OCI-M1 (cell line): Measurements from ENCODE around the gene SNX25.

Source experiments
- DNase-seq: peaks from one replicate; lab custom pipeline; 2025; lab: John Stamatoyannopoulos, UW

The SNX25 gene

DNA sequence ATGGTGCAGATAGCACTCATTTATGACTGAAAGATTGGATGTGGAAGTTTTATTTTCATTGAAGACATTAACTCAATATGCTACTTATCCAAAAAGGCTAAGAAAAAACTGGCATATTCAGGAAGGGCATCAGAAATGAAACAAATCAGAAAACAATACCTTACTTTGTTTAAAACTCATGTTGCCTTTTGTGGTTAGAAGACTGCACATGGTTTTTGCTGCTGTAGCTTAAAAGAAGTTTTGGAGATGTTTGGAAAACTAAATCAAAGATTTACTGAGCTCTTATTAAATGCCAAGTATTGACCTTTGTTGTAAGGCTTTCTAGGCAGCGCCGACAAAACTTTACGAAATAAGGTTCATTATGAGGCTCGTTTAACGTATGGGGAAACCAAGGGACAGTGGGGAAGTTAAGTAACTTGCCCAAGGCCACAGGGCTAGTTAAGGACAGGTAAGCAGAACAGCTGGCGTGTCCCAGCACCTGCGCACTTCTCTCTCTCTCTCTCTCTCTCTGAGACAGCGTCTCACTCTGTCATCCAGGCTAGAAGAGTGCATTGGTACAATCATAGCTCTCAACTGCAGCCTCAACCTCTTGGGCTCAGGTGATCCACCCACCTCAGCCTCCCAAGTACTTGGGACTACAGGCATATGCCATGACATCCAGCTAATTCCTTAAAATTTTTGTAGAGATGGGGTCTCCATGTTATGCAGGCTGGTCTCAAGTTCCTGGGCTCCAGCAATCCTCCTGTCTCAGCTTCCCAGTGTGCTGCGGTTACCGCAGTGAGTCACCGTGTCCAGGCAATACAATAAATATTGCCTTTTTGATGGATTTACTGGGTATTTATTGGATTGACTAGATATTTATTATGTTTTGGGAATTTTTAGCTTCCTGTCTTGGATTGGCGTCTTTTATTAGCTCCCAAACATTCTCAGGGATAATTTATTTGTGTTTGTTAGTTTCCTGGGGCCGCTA lies 170.2 kb downstream of the SNX25 start:
- DNase-seq = no peak

DNA sequence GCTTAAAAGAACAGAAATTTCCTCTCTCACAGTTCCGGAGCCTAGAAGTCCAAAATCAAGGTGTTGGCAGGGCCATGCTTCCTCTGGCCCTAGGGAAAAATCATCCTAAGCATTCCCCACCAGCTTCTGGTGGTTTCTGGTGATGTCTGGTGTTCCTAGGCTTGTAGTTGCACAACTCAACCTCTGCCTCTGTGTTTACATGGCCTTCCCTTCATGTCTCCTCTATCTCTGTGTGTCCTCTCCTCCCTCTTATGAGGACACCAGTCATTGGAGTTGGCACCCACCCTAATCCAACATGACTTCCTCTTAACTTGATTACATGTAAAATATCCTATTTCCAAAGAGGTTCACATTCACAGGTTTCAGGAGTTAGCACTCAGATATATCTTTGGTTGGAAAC lies 170.9 kb downstream of the SNX25 start:
- DNase-seq = peak; percentile 17

GRCh38 chr4:185381288-185382196 lies 172.1 kb downstream of the SNX25 start:
- no peak for DNase-seq

- no peak for DNase-seq
Observed at GRCh38 chr4:185382754-185383153, 173.4 kb downstream of the SNX25 start.

DNA sequence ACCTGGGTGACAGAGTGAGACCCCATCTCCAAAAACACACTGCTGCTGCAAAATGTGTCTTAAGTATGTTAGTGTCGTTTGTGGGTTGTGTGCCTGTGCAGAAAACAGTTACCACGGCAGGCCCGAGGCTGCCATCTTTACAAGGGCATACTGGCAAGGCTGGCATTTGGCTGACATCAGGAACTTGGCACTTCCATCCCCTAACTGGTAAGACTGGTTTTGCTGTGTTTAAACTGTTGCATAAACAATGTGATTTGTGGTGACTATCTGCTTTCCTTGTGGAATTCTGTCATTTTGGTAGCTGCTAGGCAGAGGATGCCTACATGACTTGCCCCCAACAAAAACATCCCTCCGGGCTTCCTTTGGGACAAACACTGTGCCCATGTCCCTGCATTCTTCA lies 174.1 kb downstream of the SNX25 start:
- DNase-seq = no peak

- DNase-seq = no peak
Observed at GRCh38 chr4:185384061-185384460, 174.7 kb downstream of the SNX25 start.

DNA sequence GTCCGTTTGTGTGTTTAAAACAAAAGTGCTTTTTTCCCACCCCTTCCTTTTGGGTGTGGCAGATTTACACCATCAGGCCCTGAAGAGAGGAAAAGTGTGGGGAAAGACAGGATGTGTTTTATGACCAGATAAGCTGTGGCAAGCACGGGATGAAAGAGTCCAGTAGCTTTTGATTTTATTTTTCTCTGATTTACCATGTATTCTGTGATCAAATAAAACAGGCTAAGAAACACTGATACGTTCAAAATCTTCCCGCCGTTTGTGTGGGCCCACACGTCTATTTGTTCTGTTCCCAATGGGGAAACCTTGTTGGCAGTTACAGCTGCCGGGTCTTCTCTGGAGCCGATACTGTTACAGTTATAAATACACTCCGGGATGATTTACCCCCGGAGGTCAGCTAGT lies 175.5 kb downstream of the SNX25 start:
- peak; percentile 89 for DNase-seq

GRCh38 chr4:185387957-185388356 lies 178.6 kb downstream of the SNX25 start:
- no peak for DNase-seq

- DNase-seq = no peak
Observed at GRCh38 chr4:185390941-185391340, 181.5 kb downstream of the SNX25 start.

- no peak for DNase-seq
Observed at GRCh38 chr4:185392156-185392555, 182.8 kb downstream of the SNX25 start.

DNA sequence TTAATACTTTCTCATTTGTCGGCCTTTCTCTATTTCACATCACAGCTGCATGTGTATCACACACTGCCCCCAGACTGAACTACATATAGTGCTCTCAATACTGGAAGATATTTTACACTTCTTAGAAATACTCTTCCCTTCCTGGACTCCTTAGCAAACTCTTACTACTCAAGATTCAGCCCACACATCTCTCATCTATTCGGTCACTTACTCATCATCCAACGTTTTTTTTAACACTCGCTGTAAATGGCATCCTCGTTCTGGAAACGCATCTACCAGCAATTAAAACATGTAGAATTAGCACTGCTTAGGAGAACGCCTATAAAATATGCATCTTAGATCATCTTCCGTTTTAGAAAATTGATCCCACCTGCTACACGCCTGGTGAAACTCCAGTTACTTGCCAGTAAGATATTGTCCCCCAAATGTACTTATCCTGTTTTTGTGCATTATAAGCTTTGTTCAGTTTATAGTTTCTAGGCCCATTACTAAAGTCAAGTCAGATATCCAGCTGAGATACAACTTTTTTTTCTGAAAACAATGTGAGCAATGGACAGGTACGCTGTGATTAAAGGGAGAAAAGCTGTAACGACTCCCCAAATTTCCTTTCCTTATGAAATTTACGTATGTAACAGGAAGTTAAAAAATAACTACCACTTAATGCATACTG lies 185.3 kb downstream of the SNX25 start:
- peak; percentile 71 for DNase-seq

DNA sequence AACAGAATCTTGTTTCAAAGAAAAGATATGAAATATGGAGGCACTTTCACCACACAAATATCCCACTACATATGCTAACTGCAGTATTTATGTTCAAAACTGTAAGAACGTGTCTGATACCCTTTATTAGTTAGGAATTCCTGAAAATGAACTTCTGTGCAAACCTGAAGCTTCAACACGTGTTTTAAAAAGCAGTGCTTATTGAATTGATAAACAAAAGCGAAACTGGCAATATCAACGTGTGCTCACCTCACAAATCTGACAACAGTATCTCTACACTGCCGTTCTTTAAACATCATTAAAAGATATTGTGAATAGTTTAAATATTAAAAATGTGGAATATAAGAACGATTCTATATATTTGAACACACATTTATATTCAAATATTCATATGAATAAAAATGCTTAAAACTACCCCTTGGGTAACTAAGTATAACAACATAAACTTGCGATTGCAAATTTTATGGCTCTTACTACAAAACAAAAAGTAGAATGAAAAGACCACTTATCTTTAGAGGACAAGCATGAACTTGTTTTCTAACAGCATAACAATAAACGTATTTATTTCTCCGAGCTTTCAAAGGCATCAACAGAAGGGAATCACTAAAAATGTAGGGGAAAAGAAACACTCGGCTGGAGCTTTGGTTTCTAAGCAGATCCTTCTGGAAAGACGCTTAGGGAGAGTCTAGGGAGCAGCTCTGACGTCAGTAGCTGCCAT lies 186.0 kb downstream of the SNX25 start, which contains the start of gene LRP2BP:
Gene LRP2BP, minus strand, starts transcription at position 687 of the 718 bp plus-strand sequence. CDS start 17,738 bp downstream, outside the sequence.
- peak; percentile 77 for DNase-seq

DNA sequence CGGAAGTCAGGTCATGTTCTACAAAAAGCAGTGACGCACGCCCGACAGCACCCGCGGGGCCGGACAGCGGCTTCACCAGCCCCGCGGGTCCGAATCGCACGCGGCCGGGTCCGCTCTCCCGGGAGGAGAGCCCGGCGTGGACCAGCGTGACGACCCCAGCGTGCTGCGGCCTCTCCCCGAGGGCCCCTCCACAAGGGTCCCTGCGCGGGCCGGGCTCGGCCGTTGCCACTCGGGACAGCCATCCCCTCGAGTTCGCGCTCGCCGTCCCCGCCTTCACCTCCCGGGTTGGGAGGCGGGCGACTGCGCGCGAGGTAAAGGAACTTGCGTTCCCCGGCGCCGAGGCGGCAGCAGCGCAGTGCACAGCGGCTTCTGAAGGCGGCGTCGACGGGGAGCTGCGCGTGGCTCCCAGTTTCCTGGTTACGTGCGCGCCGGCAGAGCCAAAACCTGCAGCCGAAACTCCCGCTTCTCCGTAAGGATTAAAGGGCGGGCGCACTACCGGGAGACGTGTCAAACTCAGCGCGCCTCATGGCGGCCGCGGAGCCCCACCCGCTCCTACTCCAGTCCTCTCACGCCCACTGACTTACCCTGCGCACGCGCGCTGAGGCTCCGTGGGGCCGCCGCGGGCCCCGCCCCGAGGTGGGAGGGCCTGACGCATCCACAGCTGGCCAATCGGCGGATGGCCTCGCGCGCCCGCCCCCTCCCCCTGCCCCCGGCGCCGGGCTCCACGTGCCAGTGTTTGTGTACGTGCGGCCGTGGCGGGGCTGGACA lies 186.7 kb downstream of the SNX25 start:
- peak; percentile 98 for DNase-seq

GRCh38 chr4:185396724-185397385 lies 187.5 kb downstream of the SNX25 start, which contains the start of gene ANKRD37:
TSS of gene ANKRD37 (plus strand) at chr4:185396841. CDS start at chr4:185396924, 83 bp downstream.
- no peak for DNase-seq

DNA sequence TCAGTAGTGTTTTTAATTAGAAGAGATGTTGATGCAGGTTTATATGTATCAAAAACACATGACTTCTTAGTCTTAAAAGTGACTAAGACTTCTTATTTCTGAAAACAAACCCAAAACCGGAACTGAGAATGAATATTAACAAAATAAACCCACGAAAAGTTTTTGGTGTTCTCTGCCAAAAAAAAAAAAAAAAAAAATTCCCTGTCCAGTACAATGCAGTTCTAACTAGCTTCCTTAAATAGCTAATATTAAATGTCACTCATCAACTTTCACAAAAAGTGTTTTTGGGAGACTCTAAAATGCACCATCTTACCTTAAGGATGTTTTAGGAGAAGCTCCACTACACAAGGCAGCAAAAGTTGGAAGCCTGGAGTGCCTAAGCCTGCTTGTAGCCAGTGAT lies 189.2 kb downstream of the SNX25 start:
- DNase-seq = no peak

DNA sequence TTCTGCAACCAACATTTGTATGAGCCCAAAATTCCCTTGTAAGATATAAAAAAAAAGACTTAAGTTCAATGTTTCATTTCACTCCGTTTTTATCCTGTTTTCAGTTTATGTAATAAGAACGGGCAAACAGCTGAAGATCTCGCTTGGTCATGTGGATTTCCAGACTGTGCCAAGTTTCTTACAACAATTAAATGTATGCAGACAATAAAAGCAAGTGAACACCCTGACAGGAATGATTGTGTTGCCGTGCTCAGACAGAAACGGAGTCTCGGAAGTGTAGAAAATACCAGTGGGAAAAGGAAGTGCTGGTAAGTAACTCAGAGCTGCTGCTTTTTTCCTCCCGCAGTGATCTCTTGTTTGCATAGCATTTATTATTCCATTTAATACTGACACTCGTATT lies 190.1 kb downstream of the SNX25 start:
- DNase-seq = no peak

- DNase-seq = no peak
Observed at GRCh38 chr4:185404031-185404430, 194.6 kb downstream of the SNX25 start.

GRCh38 chr4:185405296-185405999 lies 196.1 kb downstream of the SNX25 start:
- no peak for DNase-seq

GRCh38 chr4:185408432-185408831 lies 199.0 kb downstream of the SNX25 start:
- no peak for DNase-seq
